ENCODE measurements around the gene SEMA3D. TPM values are rescaled to one million over a fixed set of nuclear protein-coding genes. Genes with fewer than 3 reads are reported as not detected.

Gene SEMA3D
- total and polyA plus RNA-seq, 2 donors (not counting 1 experiment from before 2014, with no cell fraction given), result 0.46 to 0.59 TPM

DNA sequence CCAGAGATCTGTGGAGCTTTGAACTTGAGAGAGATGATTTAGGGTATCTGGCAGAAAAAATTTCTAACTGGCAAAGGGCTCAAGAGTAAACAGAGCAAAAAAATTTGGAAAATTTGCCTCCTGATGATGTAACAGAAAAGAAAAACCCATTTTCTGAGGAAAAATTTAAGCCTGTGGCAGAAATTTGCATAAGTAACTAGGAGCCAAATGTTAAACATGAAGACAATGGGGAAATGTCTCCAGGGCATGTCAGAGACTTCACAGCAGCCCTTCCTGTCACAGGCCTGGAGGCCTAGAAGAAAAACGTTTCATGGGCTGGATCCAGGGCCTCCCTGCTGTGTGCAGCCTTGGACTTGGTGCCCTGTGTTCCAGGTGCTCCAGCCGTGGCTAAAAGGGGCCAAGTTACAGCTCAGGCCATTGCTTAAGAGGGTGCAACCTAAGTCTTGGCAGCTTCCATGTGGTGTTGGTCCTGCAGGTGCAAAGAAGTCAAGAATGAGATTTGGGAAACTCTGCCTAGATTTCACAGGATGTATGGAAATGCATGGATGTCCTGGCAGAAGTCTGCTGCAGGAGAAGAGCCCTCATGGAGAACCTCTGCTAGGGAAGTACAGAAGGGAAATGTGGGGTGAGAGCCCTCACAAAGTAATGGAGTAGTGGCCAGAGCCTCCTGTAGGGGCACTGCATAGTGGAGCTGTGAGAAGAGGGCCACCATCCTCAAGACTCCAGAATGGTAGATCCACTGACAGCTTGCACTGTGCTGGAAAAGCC, 8.1 kb downstream of the SEMA3D start:
- intact Hi-C loops (cut with micrococcal nuclease), result no loop called here
- Histone ChIP-seq H2AFZ (ENCODE audit: insufficient read depth, low read depth, low read length, poor library complexity, severe bottlenecking) (no peak overlapping the region), H3K9me3 (ENCODE audit: control extremely low read depth in 1 of 3, control insufficient read depth in 2 of 3, insufficient read depth in 1 of 3, low read length in 2 of 3) (peaks cover 2 to 14% (median 5%) of the 10 kb centered on the region in 3 donors), H3K36me3 (replicated peaks in 1 of 2; ENCODE audit: control extremely low read depth in 1 of 2, control insufficient read depth in 1 of 2, extremely low read depth in 1 of 2, insufficient read depth in 2 of 2, low read length in 1 of 2) (no peaks in the 10 kb centered on the region), H4K20me1 (ENCODE audit: control insufficient read depth, insufficient read depth, low read length, poor library complexity, severe bottlenecking) (no peaks in the 10 kb centered on the region), H3K9ac (ENCODE audit: low read length) (no peak overlapping the region), H3K27me3 (replicated peaks in 1 of 4; ENCODE audit: control extremely low read depth in 1 of 4, control insufficient read depth in 3 of 4, insufficient read depth in 4 of 4, low read length in 3 of 4) (no peaks in the 10 kb centered on the region), H3K79me2 (ENCODE audit: control insufficient read depth, insufficient read depth, low read length) (no peaks in the 10 kb centered on the region), H3K4me2 (replicated peaks; ENCODE audit: low read depth, low read length, poor library complexity, severe bottlenecking) (no peak overlapping the region), H3K27ac (ENCODE audit: low read length in 2 of 2) (no peak overlapping the region), H3K4me3 (ENCODE audit: control extremely low read depth in 1 of 5, extremely low read depth in 1 of 5, insufficient read depth in 1 of 5, low read depth in 2 of 5, low read length in 4 of 5) (no peak overlapping the region), H3K4me1 (ENCODE audit: control insufficient read depth in 2 of 2, insufficient read depth in 2 of 2, low read length in 2 of 2) (no peaks in the 10 kb centered on the region)
- 74% methylated on average over 2 of the region's 2 CpGs for WGBS (ENCODE audit: insufficient coverage)
- POLR2A ChIA-PET, result no interaction called here
- Mint-ChIP-seq H3K9me3 (ENCODE audit: insufficient read depth) (peaks cover 9% of the 10 kb centered on the region), H3K4me1 (no peaks in the 10 kb centered on the region), H3K27me3 (peaks cover 9% of the 10 kb centered on the region), H3K27ac (no peak overlapping the region), H3K4me3 (no peak overlapping the region)
- CTCF ChIA-PET, result no interaction called here
- DNase-seq, result no peak
- TF ChIP-seq, protein P1, sequence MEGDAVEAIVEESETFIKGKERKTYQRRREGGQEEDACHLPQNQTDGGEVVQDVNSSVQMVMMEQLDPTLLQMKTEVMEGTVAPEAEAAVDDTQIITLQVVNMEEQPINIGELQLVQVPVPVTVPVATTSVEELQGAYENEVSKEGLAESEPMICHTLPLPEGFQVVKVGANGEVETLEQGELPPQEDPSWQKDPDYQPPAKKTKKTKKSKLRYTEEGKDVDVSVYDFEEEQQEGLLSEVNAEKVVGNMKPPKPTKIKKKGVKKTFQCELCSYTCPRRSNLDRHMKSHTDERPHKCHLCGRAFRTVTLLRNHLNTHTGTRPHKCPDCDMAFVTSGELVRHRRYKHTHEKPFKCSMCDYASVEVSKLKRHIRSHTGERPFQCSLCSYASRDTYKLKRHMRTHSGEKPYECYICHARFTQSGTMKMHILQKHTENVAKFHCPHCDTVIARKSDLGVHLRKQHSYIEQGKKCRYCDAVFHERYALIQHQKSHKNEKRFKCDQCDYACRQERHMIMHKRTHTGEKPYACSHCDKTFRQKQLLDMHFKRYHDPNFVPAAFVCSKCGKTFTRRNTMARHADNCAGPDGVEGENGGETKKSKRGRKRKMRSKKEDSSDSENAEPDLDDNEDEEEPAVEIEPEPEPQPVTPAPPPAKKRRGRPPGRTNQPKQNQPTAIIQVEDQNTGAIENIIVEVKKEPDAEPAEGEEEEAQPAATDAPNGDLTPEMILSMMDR (IDR thresholded peaks at IDR 0.05), result no peak
- TF ChIP-seq EZH2 (IDR thresholded peaks at IDR 0.05; ENCODE audit: borderline replicate concordance, insufficient read depth, low read depth, low read length, poor library complexity, severe bottlenecking), result no peak
- ATAC-seq (ENCODE audit: low read depth), result no peak

DNA sequence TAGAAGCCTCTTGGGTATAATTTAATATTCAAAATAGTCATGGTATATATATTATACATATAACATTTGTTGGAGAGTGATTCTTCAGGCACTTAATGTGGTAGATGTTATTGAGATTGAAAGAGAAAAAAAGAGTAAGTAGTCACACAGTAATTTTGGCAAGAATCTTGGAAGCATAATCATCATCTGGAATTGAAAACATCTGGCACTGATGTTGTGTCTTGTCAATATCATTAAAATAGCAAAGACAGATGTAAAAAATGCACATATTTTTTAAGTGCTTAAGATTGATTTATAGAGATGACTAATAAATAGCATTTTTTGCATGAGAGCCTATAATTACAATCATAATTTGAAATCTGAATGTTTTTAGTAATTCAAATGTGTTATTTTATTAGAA, 9.5 kb downstream of the SEMA3D start:
- Histone ChIP-seq H3K36me3 (replicated peaks in 1 of 2; ENCODE audit: control extremely low read depth in 1 of 2, control insufficient read depth in 1 of 2, extremely low read depth in 1 of 2, insufficient read depth in 2 of 2, low read length in 1 of 2) (no peaks in the 10 kb centered on the region), H3K27me3 (replicated peaks in 1 of 4; ENCODE audit: control extremely low read depth in 1 of 4, control insufficient read depth in 3 of 4, insufficient read depth in 4 of 4, low read length in 3 of 4) (no peaks in the 10 kb centered on the region), H4K20me1 (ENCODE audit: control insufficient read depth, insufficient read depth, low read length, poor library complexity, severe bottlenecking) (no peaks in the 10 kb centered on the region), H3K27ac (ENCODE audit: low read length in 2 of 2) (no peak overlapping the region), H3K4me1 (ENCODE audit: control insufficient read depth in 2 of 2, insufficient read depth in 2 of 2, low read length in 2 of 2) (no peaks in the 10 kb centered on the region), H3K9me3 (ENCODE audit: control extremely low read depth in 1 of 3, control insufficient read depth in 2 of 3, insufficient read depth in 1 of 3, low read length in 2 of 3) (peaks cover 2 to 14% (median 5%) of the 10 kb centered on the region in 3 donors), H3K4me3 (ENCODE audit: control extremely low read depth in 1 of 5, extremely low read depth in 1 of 5, insufficient read depth in 1 of 5, low read depth in 2 of 5, low read length in 4 of 5) (no peak overlapping the region), H3K4me2 (replicated peaks; ENCODE audit: low read depth, low read length, poor library complexity, severe bottlenecking) (no peak overlapping the region), H3K79me2 (ENCODE audit: control insufficient read depth, insufficient read depth, low read length) (no peaks in the 10 kb centered on the region), H2AFZ (ENCODE audit: insufficient read depth, low read depth, low read length, poor library complexity, severe bottlenecking) (no peak overlapping the region), H3K9ac (ENCODE audit: low read length) (no peak overlapping the region)
- peaks cover 9% of the 10 kb centered on the region for H3K9me3 Mint-ChIP-seq (ENCODE audit: insufficient read depth)
- intact Hi-C loops (cut with micrococcal nuclease), result no loop called here
- POLR2A ChIA-PET, result no interaction called here
- no peak overlapping the region for H3K27ac Mint-ChIP-seq
- TF ChIP-seq, protein P1 (IDR thresholded peaks at IDR 0.05), result no peak
- no peak for TF ChIP-seq EZH2 (IDR thresholded peaks at IDR 0.05; ENCODE audit: borderline replicate concordance, insufficient read depth, low read depth, low read length, poor library complexity, severe bottlenecking)
- CTCF ChIA-PET, result interaction anchor here (1.4 kb wide), 1 partner anchor 9 kb away, joined by 3 read pairs; the partner anchor contains the start of gene SEMA3D
- H3K4me1 Mint-ChIP-seq, result no peaks in the 10 kb centered on the region
- ATAC-seq (ENCODE audit: low read depth) (no peak), DNase-seq (no peak)
- H3K4me3 Mint-ChIP-seq, result no peak overlapping the region
- no peaks in the 10 kb centered on the region for H3K27me3 Mint-ChIP-seq

All from B cell (primary cell).